Skin of body (tissue), 2 donors: ENCODE results near the gene AFAP1. TPM values are rescaled to one million over a fixed set of nuclear protein-coding genes. Genes with fewer than 3 reads are reported as not detected.

Experiments used
- DNase-seq: peaks from one replicate; lab custom pipeline; 2025; lab: John Stamatoyannopoulos, UW
- total RNA-seq: library from RNA; depleted of rRNA; stranded (reverse); fragments of >200 nt; gene quantifications from one replicate; pipeline ENCODE4 v1.2.3, GENCODE V29; 2014

The AFAP1 gene
- total RNA-seq, 1 donor from 2014 or later, result 34.5 TPM

DNA sequence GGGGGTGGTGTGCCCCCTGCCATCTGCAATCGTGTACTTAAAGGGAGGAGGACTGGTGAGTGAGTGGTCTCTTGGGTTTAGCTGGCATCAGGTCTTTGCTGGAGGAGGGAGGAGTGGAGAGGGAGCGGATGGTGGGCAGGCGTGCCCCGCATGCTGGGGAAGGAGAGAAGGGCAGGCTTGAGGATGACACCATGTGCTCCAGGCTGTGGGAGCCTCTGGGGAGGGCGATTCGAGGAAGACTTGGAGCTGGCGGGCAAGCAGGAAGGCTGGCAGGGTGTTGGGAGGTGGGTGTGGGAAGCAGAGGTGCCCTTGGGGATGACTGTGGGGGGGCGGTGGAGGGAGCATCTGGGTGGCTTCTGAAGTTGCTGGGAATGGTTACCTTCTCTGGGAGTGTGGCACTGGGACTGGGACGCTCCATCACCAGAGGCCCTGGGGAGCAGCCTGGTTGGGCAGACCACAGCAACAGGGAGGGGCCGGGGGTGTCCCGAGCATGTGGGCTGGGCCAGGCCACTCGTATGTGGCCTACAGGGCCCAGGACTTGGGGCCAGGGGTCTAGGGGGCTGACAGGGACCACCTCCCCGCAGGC is 30.8 kb upstream of the AFAP1 start:
- no peak for DNase-seq

DNA sequence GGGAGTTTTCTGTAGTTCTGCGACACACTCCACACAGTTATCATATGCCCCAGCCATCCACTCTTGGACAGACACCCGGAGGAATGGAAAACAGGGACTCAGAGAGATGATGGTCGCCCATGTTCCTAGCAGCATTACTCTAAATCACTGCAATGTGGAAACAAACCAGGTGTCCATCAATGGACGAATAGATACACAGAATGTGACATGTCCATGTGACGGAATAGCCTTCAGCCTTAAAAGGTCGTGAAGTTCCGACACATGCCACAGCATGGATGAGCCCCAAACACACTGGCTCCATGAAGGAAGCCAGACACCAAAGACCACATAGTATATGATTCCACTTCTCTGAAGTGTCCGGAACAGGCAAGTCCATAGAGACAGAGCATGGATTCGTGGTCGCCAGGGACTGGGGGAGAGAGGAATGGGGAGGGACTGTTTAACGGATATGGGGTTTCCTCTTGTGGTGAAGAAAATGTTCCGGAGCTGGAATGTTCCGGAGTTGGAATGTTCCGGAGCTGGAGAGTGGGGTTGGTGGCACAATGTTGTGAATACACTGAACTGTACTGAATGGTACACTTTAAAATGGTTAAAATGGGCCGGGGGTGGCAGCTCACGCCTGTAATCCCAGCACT is 28.7 kb upstream of the AFAP1 start:
- DNase-seq, result no peak

DNA sequence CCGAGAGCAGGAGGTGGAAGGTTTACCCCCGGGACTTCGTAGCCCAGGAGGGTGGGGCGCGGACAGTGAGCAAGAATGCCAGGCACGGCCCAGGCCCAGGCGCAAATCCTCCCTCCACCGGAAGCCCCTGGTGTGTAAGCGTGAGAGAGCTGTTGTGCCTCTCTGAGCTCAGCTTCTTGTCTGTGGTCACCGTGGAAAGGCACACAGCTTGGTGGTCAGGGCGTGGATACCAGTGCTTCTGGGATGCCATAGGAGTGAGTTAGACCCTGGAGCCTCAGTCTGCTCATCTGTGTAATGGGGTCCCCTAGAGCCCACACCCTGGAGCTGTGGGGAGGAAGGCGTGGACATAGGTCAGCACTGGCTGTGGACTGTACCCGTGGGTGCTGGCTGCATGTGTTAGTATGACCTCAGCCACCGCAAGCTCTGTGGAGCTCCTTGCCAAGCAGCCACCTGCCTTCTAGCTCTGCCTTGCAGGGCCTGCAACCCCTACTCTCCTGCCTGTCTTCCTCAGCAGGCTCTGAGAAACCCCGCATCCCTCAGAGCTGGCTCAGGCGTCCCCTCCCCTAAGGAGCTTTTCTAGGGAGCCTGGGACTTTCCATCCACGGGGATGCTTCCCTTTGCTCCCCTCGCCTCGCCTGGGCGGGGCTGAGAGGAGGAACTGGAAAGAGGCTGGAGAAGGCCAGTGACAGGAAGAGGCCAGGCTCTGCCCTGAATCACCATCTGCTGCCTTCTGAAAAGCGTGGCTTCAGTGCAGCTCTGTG is 28.0 kb upstream of the AFAP1 start:
- no peak for DNase-seq

DNA sequence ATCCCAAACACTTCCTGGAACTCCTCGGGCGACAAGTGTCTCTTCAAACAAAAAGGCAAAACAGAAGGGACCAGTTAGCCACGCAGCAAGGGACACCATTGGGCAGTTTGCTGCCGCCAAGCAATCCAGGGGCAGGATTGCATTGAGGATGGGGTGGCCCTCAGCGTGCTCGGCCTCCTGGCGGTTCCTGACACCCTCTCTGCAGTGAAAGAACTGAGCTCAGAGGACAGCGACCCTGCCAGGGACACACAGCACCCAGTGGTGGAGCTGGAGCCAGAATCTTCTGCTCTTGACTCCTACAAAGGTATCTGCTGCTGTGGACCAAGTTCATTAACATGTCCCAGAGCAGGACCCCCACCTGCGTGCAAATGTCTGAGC is 27.4 kb upstream of the AFAP1 start:
- DNase-seq, result no peak

DNA sequence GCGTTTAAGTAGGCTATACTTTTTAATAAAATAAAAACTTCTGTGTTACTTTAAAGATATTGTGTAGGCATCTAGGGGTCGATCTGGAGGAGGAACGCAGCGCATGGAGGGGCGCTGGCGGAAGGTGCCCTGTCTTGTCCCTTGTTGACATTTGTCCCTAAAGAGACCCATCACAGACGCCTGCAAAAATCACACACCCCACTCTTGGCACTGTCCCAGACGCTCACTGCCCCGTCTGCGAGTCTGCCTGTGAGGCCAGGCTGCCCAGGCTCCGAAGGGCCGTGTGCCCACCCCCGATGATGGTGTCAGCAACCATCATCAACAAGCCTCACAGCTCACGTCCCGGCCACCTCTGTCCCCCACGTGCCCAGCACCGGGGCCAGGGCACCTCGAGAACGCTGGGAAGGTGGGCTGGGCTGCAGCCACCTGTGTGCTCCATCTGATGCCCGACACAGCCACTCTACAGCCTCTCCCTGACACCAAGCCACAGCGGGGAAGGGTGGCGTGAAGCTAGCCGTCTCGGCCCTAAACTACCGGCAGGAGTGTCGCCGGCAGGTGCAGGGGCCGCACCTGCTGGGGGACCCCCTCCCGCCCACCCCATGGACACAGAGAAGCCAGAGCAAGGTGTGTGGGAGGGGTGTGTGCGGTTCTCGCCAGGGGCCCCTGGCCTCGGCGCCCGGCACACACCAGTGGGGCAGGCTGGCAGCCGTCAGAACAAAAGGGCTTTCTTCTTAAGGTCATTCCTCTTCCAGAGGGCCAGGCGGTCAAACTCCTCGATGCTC is 26.8 kb upstream of the AFAP1 start:
- DNase-seq, result no peak

DNA sequence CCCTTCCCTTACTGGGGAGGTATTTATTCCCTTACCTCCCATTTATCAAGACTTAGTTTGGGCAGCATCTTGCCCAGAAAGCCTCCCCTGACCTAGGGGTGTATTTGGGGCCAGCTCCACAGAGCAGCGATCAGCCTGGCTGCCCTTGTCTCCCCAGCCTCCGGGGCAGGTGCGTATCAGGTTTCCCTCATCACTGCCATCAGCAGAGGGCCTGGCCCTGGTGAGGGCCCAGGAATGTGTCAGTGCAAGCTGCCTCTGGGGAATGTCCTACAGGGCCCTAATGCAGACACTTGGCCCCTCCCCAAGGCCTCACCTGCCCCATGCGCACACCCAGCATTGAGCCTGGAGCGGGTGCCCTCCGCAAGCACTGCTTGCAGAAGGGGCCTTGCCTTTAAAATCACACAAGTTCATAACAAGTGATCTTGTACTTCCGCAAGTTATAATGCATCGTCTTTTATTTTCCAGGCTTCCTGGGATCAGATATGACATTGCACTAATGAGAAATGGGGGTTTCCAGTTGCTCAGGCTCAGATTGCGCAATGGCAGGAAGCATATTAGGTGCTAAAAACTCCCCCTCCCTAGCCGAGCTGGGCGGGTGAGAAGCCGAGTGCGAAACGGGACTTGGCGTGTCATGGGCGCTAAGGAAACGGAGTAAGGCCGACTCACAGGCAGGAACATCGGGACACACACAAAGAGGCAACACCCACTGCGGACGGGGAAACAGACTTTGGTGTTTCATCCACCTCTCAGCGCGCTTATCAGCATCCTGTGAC is 25.4 kb upstream of the AFAP1 start:
- DNase-seq, result no peak

DNA sequence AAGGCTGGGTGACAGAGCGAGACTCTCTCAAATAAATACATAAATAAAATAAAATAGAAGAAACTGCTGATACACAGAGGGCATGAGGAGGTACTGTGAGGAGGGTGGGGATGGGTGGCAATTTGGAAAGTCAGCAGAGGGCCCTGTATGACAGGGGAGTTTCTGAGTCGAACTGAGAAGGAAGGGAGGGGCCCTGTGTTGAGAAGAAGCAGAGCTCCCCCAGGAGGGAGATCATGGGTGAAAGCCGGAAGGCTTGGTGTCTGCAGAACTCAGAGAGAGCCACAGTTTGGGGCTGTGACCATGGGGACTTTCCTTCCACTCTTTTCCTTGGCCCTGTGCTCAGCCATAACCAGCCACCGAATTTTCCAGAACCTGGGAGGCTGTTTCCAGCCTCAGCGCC is 24.8 kb upstream of the AFAP1 start:
- DNase-seq, result no peak

DNA sequence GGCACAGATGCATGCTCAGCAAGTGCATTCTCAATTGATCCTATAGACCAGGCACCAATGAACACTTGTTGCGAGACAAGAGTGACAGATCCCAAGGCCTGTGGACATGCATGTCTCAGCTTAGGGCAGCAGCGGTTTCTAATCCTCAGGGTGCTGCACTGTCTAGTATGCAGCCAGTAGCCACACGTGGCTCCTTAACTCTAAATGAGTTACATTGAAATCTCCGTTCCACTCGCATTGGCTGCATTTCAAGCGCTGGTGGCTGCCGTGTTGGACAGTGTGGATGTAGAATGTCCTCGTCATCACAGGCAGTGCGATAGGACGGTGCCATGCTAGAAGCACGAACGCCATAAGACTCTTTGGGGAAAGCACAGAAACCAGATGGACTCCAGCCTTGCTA is 24.0 kb upstream of the AFAP1 start:
- no peak for DNase-seq

DNA sequence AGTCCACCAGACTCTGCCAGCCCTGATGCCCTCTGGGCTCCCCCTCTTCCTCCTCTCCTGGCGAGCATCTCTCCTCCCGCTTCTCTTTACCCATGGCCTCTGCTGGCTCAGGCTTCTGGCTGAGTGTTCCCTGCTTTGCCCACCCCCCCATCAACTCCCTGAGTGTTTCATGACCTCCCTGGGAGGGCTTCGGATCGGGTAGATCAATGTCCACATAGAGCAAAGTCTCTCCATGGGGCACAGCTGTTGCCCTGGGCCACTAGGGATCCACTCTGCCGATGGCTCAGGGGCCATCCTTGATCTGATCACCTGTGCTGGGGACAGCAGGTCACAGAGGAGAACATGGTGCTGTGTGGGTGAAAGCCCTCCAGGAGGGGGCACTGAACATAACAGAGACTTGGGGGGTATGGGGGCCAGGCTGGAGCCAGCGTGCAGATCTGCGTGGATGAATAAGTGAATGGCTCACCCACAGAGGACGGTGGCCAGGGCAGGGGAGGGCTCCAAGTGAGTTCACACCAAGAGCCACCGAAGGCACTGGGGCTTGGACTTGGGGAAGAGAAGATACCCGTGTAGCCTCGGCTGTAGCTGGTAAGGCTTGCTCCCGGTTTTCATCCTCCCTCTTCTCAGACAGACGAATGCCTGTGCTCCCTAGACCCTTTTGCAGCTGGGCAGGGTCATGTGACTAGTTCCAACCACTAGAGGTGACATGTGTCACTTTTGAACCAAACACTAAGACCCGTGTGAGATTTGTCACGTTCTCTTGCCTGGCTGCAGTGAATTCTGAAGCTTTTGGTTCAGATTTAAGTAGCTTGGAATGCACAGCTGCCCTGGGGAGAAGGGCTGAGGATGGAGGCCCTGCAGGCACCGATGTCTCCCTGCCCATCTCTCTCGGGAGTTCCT is 23.2 kb upstream of the AFAP1 start:
- no peak for DNase-seq

DNA sequence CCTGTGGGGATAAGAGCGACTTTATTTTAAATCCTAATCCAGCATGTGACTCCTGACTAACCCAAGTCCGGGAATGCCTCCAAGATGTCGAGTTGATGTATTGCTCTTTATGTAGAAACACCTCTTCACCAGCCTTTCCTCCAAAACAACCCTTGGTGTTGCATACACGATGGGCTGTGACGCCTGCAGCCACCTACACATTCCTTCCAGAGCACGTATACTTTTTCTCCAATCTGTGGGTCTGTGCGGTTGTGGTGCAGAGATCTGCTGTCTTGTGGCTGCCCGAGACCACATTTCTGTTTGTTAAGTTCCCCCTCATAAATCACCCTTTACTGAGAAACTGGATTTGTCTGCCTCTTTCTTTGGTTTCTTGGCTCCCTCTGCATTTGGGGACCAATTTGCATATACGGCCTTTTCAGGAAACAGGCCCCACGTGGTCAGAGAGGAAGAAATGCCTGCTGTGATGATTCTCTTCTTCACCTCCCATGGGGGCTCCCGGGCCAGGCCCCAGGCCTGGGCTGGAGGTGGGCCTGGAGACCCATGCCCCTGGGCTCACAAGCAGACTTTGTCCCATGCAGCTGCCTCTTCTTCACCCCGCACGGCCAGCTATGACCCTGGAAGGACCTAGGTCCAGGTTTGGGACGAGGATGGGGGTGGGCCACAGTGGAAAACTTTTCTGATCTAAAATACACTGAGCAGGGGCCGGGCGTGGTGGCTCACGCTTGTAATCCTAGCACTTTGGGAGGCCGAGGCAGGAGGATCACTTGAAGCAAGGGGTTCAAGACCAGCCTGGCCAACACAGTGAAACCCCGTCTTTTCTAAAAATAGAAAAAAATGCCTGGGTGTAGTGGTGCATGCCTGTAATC is 21.4 kb upstream of the AFAP1 start:
- peak; percentile 86 for DNase-seq

DNA sequence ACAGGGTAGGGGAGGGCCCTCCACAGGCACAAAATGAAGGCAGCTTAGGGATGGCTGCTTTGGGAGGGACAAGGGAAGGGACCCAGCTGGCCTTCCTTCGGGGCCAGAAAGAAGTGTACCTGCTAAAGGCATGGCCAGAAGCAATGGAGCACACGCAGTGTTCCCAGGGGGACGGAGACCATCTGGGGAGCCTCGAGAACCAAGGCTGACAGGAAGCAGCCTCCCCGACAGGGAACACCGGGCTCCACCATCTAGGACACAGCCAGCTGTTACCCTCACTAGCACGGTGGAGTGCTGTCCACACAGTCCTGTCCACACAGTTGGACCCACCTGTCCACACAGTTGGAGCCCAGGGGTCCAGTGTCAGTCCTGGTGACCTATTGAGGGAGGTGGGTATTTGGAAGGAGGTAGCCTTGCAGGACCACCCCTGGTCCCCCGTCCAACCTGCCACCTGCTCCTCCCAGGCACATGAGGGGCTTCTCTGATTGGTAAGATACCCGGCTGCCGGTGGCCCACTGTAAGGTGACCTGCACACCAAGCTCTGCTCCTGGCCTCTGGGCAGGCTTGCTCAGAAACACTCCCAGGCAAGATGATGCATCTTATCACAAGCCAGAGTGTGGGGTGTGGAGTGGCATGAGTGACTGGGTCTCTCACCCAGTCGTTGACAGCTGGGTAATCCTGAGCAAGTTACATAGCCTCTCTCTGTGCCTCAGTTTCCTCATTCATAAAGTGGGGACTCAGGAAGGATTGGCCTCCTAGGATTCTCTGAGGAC is 20.5 kb upstream of the AFAP1 start:
- no peak for DNase-seq

DNA sequence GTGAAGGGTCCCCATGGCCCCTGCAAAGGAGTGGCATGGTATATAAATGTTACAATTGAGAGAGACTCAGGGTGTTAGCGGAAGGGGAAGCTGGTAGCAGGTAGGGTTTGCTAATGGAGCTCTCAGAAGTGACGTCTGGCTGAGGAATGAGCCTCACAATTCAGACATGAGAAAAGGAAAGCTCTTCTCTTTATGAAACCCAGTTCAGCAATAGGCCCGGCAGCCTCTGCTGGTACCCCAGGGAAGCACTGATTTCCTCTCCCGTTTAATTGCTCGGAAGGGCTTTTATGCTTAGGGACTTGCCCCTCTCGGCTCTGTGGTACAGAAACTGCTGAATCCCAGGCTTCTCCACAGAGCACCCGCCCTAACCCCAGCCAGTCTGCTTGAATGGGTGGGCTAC is 19.4 kb upstream of the AFAP1 start:
- DNase-seq, result no peak

DNA sequence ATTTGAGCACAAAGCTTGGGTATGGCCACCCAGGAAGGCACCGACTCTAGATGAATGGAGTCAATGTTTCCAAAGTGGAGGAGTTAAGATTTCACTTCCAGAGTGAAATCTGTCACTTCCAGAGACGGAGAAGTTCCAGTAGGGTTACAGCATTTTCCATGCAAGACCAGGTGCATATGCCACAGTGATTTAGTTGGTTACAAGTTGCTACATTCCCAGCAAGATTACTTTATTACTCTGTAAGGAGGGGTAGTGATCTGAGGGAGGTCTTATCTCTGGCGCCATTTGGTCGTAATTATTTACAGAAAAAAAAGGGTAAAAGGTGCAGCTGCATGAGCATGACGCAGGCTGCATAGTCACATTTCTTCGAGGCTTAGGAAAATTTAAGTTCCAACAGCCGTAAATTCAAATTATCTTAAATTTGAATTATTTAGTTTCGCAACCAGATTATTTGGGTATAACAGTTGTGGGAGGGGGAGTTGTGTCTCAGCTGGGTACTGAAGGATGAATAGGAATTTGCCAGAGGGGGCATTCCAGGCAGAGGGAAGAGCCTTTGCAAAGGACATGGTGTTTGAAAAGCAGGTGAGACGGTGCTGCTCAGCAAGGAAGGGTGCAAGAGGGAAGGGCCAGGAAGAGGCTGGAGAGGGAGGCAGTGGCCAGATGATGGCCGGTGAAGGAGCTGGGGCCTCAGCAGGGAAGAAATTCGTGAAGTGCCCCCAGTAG is 17.4 kb upstream of the AFAP1 start:
- DNase-seq, result no peak

DNA sequence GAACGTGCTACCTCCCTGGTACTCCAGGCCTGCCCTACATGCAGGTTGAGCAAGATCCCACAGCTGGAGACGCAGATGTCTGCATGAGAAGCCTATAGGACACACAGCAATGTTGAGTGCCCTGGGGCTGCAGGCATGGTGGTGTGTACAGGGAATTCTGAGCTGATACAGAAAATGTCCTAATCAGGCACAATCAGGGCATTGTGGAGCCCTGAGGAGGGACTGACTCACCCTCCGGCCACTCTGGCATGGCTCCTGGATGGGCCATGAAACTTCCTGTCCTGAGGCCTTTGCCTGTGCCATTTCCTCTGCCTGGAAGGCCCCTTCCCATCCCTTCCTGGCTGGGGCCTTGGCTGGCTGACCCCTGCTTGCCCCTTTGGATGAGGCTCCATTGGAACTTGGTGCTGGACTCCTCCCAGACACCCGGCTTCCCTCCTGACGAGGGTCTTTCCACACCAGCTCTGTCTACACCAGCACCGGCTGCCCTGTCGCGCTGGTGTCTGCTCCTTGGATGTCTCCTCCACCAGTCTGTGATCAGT is 16.7 kb upstream of the AFAP1 start:
- no peak for DNase-seq

DNA sequence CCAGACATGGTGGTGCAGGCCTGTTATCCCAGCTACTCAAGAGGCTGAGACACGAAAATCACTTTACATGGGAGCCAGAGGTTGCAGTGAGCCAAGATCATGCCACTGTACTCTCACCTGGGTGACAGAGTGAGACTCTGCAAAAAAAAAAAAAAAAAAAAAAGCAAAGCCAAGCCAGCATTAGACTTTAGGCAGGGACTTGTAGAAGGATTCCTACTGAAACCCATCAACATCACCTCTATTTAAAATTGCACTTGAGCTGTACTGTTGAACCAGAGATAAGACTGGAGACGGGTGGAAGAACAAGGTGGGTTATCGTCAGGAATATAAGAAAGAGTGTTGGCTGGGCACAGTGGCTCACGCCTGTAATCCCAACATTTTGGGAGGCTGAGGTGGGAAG is 15.7 kb upstream of the AFAP1 start:
- DNase-seq, result no peak

DNA sequence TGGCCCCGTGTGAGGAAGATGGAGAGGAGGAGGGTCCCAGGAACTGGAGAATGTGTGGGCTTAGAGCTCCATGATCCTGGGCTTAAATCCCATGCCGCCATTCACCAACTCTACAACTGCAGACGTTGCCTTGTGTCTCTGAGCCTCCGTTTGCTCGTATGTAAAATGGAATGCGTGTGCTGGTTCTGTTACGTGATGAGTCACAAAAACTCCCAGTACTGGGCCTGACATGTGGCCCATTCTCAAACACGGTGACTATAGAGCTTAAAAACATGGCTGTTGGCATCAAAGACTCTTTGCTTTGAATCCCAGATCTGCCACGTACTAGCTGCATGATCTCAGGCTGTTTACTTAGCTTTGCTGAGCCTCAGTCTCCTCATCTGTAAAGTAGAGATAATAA is 13.0 kb upstream of the AFAP1 start:
- no peak for DNase-seq

DNA sequence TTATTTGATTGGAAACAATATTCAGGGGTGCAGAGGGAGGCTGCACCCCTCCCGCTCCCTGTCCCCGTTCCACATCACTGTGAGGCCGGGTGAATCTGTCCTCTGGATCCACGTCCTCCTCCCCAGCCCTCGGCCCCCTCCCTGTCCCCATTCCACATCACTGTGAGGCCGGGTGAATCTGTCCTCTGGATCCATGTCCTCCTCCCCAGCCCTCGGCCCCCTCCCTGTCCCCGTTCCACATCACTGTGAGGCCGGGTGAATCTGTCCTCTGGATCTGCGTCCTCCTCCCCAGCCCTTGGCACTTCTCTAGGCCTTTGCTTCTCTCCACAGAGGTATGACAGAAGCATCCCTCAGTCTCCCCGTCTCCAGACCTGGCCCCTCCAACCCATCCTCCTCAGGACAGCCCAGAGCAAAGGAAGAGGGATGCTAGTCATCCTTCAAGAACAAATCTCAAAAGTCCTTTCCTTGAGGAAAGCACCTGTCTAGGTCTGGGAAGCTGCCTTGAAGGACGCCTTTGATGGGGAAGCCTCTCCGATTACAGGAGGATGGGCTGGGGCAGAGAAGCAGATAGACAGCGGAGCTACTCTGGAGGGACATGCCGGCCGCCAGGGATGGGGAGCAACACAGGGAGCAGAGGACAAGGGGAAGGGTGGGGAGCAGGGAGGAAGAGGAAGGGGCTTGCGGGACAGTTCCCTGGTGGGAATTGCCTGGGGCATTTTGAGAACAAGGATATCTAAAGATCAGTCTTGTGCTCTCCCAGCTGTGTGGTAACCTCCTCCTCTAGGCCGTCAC is 10.8 kb upstream of the AFAP1 start:
- no peak for DNase-seq
